ENCODE measurements around the gene HSPA12A.

HSPA12A gene

GRCh38 chr10:116663342-116663741, 79.0 kb downstream of the HSPA12A start:
- peaks cover 0 to 17% (median 2%) of the 10 kb centered on the region in 5 experiments for H3K27me3 ChIP-seq (replicated peaks in 2 of 5; ENCODE audit: control insufficient read depth in 4 of 5, insufficient read depth in 5 of 5, low read length in 4 of 5)
- no peak overlapping the region for H3K27ac ChIP-seq (ENCODE audit: insufficient read depth in 1 of 2, low read depth in 1 of 2, low read length in 2 of 2, poor library complexity in 1 of 2, severe bottlenecking in 2 of 2)
- H3K36me3 ChIP-seq (ENCODE audit: control insufficient read depth in 4 of 4, insufficient read depth in 4 of 4, low read length in 3 of 4) = no peaks in the 10 kb centered on the region
- H3K4me3 ChIP-seq (ENCODE audit: control insufficient read depth in 1 of 7, extremely low read depth in 1 of 7, insufficient read depth in 4 of 7, low read depth in 2 of 7, low read length in 6 of 7) = no peak overlapping the region
- WGBS (ENCODE audit: insufficient coverage) = 96% methylated on average over 7 of the region's 7 CpGs
- ChIA-PET CTCF (no interaction called here), POLR2A (no interaction called here)
- DNase-seq = no peak
- H3K4me1 ChIP-seq (ENCODE audit: control extremely low read depth in 1 of 4, control insufficient read depth in 4 of 4, insufficient read depth in 4 of 4, low read length in 3 of 4) = no peaks in the 10 kb centered on the region
- no peaks in the 10 kb centered on the region for H3K9me3 ChIP-seq (ENCODE audit: control extremely low read depth in 1 of 5, control insufficient read depth in 4 of 5, insufficient read depth in 2 of 5, low read depth in 1 of 5, low read length in 4 of 5)

- H3K27ac ChIP-seq (ENCODE audit: insufficient read depth in 1 of 2, low read depth in 1 of 2, low read length in 2 of 2, poor library complexity in 1 of 2, severe bottlenecking in 2 of 2) = no peak overlapping the region
- H3K9me3 ChIP-seq (ENCODE audit: control extremely low read depth in 1 of 5, control insufficient read depth in 4 of 5, insufficient read depth in 2 of 5, low read depth in 1 of 5, low read length in 4 of 5) = no peaks in the 10 kb centered on the region
- peaks cover 0 to 4% (median 0%) of the 10 kb centered on the region in 5 experiments for H3K27me3 ChIP-seq (replicated peaks in 2 of 5; ENCODE audit: control insufficient read depth in 4 of 5, insufficient read depth in 5 of 5, low read length in 4 of 5)
- H3K4me1 ChIP-seq (ENCODE audit: control extremely low read depth in 1 of 4, control insufficient read depth in 4 of 4, insufficient read depth in 4 of 4, low read length in 3 of 4) = no peaks in the 10 kb centered on the region
- no peaks in the 10 kb centered on the region for H3K36me3 ChIP-seq (ENCODE audit: control insufficient read depth in 4 of 4, insufficient read depth in 4 of 4, low read length in 3 of 4)
- WGBS (ENCODE audit: insufficient coverage) = 95% methylated on average over 5 of the region's 5 CpGs
- CTCF ChIA-PET = no interaction called here
- no peak overlapping the region for H3K4me3 ChIP-seq (ENCODE audit: control insufficient read depth in 1 of 7, extremely low read depth in 1 of 7, insufficient read depth in 4 of 7, low read depth in 2 of 7, low read length in 6 of 7)
- POLR2A ChIA-PET = no interaction called here
- no peak for DNase-seq
Observed at GRCh38 chr10:116660860-116661259, 81.5 kb downstream of the HSPA12A start.

GRCh38 chr10:116659049-116659670, 83.2 kb downstream of the HSPA12A start:
- Histone ChIP-seq H3K36me3 (ENCODE audit: control insufficient read depth in 4 of 4, insufficient read depth in 4 of 4, low read length in 3 of 4) (no peaks in the 10 kb centered on the region), H3K9me3 (ENCODE audit: control extremely low read depth in 1 of 5, control insufficient read depth in 4 of 5, insufficient read depth in 2 of 5, low read depth in 1 of 5, low read length in 4 of 5) (no peaks in the 10 kb centered on the region), H3K27ac (ENCODE audit: insufficient read depth in 1 of 2, low read depth in 1 of 2, low read length in 2 of 2, poor library complexity in 1 of 2, severe bottlenecking in 2 of 2) (no peak overlapping the region), H3K4me3 (ENCODE audit: control insufficient read depth in 1 of 7, extremely low read depth in 1 of 7, insufficient read depth in 4 of 7, low read depth in 2 of 7, low read length in 6 of 7) (no peak overlapping the region), H3K27me3 (replicated peaks in 2 of 5; ENCODE audit: control insufficient read depth in 4 of 5, insufficient read depth in 5 of 5, low read length in 4 of 5) (peaks cover 0 to 9% (median 0%) of the 10 kb centered on the region in 5 experiments), H3K4me1 (ENCODE audit: control extremely low read depth in 1 of 4, control insufficient read depth in 4 of 4, insufficient read depth in 4 of 4, low read length in 3 of 4) (no peaks in the 10 kb centered on the region)
- WGBS (ENCODE audit: insufficient coverage) = 96% methylated on average over 6 of the region's 10 CpGs
- ChIA-PET CTCF (interaction anchor here (0.7 to 1.2 kb wide), 2 partner anchors 11 to 43 kb away, joined by 3 read pairs; no protein-coding TSS in a partner anchor), POLR2A (interaction anchor here (0.7 kb wide), 1 partner anchor 12 kb away, joined by 3 read pairs; no protein-coding TSS in a partner anchor)
- no peak for DNase-seq

- no peak overlapping the region for H3K27ac ChIP-seq (ENCODE audit: insufficient read depth in 1 of 2, low read depth in 1 of 2, low read length in 2 of 2, poor library complexity in 1 of 2, severe bottlenecking in 2 of 2)
- POLR2A ChIA-PET = no interaction called here
- 93% methylated on average over 3 of the region's 5 CpGs for WGBS (ENCODE audit: insufficient coverage)
- no peak for DNase-seq
- H3K36me3 ChIP-seq (ENCODE audit: control insufficient read depth in 4 of 4, insufficient read depth in 4 of 4, low read length in 3 of 4) = no peaks in the 10 kb centered on the region
- no peaks in the 10 kb centered on the region for H3K4me1 ChIP-seq (ENCODE audit: control extremely low read depth in 1 of 4, control insufficient read depth in 4 of 4, insufficient read depth in 4 of 4, low read length in 3 of 4)
- peaks cover 0 to 6% (median 0%) of the 10 kb centered on the region in 5 experiments for H3K27me3 ChIP-seq (replicated peaks in 2 of 5; ENCODE audit: control insufficient read depth in 4 of 5, insufficient read depth in 5 of 5, low read length in 4 of 5)
- H3K4me3 ChIP-seq (ENCODE audit: control insufficient read depth in 1 of 7, extremely low read depth in 1 of 7, insufficient read depth in 4 of 7, low read depth in 2 of 7, low read length in 6 of 7) = no peak overlapping the region
- H3K9me3 ChIP-seq (ENCODE audit: control extremely low read depth in 1 of 5, control insufficient read depth in 4 of 5, insufficient read depth in 2 of 5, low read depth in 1 of 5, low read length in 4 of 5) = no peaks in the 10 kb centered on the region
- CTCF ChIA-PET = interaction anchor here (1.2 kb wide), 1 partner anchor 44 kb away, joined by 3 read pairs; no protein-coding TSS in a partner anchor
Observed at GRCh38 chr10:116657863-116658551, 84.4 kb downstream of the HSPA12A start.

- no CpG with 5 or more reads among the region's 4 CpGs for WGBS (ENCODE audit: insufficient coverage)
Observed at GRCh38 chr10:116656044-116656443, 86.3 kb downstream of the HSPA12A start.

GRCh38 chr10:116655568-116655967, 86.8 kb downstream of the HSPA12A start:
- ChIA-PET CTCF (no interaction called here), POLR2A (no interaction called here)
- Histone ChIP-seq H3K27me3 (replicated peaks in 2 of 5; ENCODE audit: control insufficient read depth in 4 of 5, insufficient read depth in 5 of 5, low read length in 4 of 5) (peaks cover 0 to 6% (median 0%) of the 10 kb centered on the region in 5 experiments), H3K4me1 (ENCODE audit: control extremely low read depth in 1 of 4, control insufficient read depth in 4 of 4, insufficient read depth in 4 of 4, low read length in 3 of 4) (no peaks in the 10 kb centered on the region), H3K27ac (ENCODE audit: insufficient read depth in 1 of 2, low read depth in 1 of 2, low read length in 2 of 2, poor library complexity in 1 of 2, severe bottlenecking in 2 of 2) (no peak overlapping the region), H3K9me3 (ENCODE audit: control extremely low read depth in 1 of 5, control insufficient read depth in 4 of 5, insufficient read depth in 2 of 5, low read depth in 1 of 5, low read length in 4 of 5) (peaks cover 0 to 5% (median 0%) of the 10 kb centered on the region in 5 experiments), H3K4me3 (ENCODE audit: control insufficient read depth in 1 of 7, extremely low read depth in 1 of 7, insufficient read depth in 4 of 7, low read depth in 2 of 7, low read length in 6 of 7) (no peak overlapping the region), H3K36me3 (ENCODE audit: control insufficient read depth in 4 of 4, insufficient read depth in 4 of 4, low read length in 3 of 4) (no peaks in the 10 kb centered on the region)
- WGBS (ENCODE audit: insufficient coverage) = no CpG with 5 or more reads among the region's 2 CpGs
- no peak for DNase-seq

More at GRCh38 chr10:116656044-116656443, 86.3 kb downstream of the HSPA12A start:
- Histone ChIP-seq H3K4me3 (ENCODE audit: control insufficient read depth in 1 of 7, extremely low read depth in 1 of 7, insufficient read depth in 4 of 7, low read depth in 2 of 7, low read length in 6 of 7) (no peak overlapping the region), H3K36me3 (ENCODE audit: control insufficient read depth in 4 of 4, insufficient read depth in 4 of 4, low read length in 3 of 4) (no peaks in the 10 kb centered on the region), H3K27ac (ENCODE audit: insufficient read depth in 1 of 2, low read depth in 1 of 2, low read length in 2 of 2, poor library complexity in 1 of 2, severe bottlenecking in 2 of 2) (no peak overlapping the region), H3K9me3 (ENCODE audit: control extremely low read depth in 1 of 5, control insufficient read depth in 4 of 5, insufficient read depth in 2 of 5, low read depth in 1 of 5, low read length in 4 of 5) (peaks cover 0 to 3% (median 0%) of the 10 kb centered on the region in 5 experiments), H3K27me3 (replicated peaks in 2 of 5; ENCODE audit: control insufficient read depth in 4 of 5, insufficient read depth in 5 of 5, low read length in 4 of 5) (peaks cover 0 to 6% (median 0%) of the 10 kb centered on the region in 5 experiments), H3K4me1 (ENCODE audit: control extremely low read depth in 1 of 4, control insufficient read depth in 4 of 4, insufficient read depth in 4 of 4, low read length in 3 of 4) (no peaks in the 10 kb centered on the region)
- no peak for DNase-seq
- ChIA-PET CTCF (no interaction called here), POLR2A (no interaction called here)

GRCh38 chr10:116654816-116655215, 87.5 kb downstream of the HSPA12A start:
- CTCF ChIA-PET = no interaction called here
- Histone ChIP-seq H3K27me3 (replicated peaks in 2 of 5; ENCODE audit: control insufficient read depth in 4 of 5, insufficient read depth in 5 of 5, low read length in 4 of 5) (peaks cover 0 to 6% (median 0%) of the 10 kb centered on the region in 5 experiments), H3K27ac (ENCODE audit: insufficient read depth in 1 of 2, low read depth in 1 of 2, low read length in 2 of 2, poor library complexity in 1 of 2, severe bottlenecking in 2 of 2) (no peak overlapping the region), H3K9me3 (ENCODE audit: control extremely low read depth in 1 of 5, control insufficient read depth in 4 of 5, insufficient read depth in 2 of 5, low read depth in 1 of 5, low read length in 4 of 5) (peaks cover 0 to 5% (median 0%) of the 10 kb centered on the region in 5 experiments), H3K4me3 (ENCODE audit: control insufficient read depth in 1 of 7, extremely low read depth in 1 of 7, insufficient read depth in 4 of 7, low read depth in 2 of 7, low read length in 6 of 7) (no peak overlapping the region), H3K36me3 (ENCODE audit: control insufficient read depth in 4 of 4, insufficient read depth in 4 of 4, low read length in 3 of 4) (no peaks in the 10 kb centered on the region), H3K4me1 (ENCODE audit: control extremely low read depth in 1 of 4, control insufficient read depth in 4 of 4, insufficient read depth in 4 of 4, low read length in 3 of 4) (no peaks in the 10 kb centered on the region)
- 100% methylated on average over 1 of the region's 4 CpGs for WGBS (ENCODE audit: insufficient coverage)
- POLR2A ChIA-PET = no interaction called here
- peak; percentile 3 to 16 (median 6) for DNase-seq

Data from common myeloid progenitor, CD34-positive (primary cell).